Suppressor macrophage (primary cell): ENCODE data around the gene ABAT.

Experiments used
- DNase-seq, 4 experiments: peaks; one replicate each; pipeline ENCODE4 v3.0.0-alpha.2; 2020 to 2022

The ABAT gene

DNA sequence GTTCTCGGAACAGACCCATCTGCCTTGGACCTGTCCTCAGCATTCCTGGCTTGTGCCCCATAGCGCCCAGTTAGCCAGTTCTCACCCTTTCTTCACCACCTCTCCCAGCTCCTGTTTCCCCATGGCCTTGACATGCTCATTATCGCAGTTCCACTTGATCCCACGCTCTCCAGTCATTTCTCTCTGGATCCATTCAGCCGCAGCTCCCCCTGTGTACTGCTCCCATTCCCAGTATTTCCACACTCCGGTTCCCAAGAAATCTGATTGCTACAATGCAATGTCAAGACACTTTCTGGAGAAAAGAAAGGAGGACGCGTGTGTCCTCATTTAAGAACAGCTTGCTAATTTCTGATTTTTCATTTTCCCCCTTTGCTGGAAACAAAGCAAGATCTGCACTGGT lies 67.7 kb downstream of the ABAT start:
- no peak for DNase-seq

DNA sequence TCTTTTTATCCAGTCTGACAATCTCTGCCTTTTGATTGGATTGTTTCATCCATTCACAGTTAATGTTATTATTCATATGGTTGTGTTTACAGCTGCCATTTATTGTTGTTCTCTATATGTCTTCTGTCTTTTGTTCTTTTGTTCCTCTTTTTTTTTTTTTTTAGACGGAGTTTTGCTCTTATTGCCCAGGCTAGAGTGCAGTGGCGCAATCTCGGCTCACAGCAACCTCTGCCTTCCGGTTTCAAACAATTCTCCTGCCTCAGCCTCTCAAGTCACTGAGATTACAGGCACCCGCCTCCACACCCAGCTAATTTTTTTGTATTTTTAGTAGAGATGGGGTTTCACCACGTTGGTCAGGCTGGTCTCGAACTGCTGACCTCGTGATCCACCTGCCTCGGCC lies 74.5 kb downstream of the ABAT start:
- peak; percentile 37 to 66 (median 62) for DNase-seq

- peak in 2 of 4 experiments; percentile 17 to 26 for DNase-seq
These were observed 77.3 kb downstream of the ABAT start for GRCh38 chr16:8751481-8752311.

GRCh38 chr16:8752706-8753105 lies 78.3 kb downstream of the ABAT start:
- no peak for DNase-seq

DNA sequence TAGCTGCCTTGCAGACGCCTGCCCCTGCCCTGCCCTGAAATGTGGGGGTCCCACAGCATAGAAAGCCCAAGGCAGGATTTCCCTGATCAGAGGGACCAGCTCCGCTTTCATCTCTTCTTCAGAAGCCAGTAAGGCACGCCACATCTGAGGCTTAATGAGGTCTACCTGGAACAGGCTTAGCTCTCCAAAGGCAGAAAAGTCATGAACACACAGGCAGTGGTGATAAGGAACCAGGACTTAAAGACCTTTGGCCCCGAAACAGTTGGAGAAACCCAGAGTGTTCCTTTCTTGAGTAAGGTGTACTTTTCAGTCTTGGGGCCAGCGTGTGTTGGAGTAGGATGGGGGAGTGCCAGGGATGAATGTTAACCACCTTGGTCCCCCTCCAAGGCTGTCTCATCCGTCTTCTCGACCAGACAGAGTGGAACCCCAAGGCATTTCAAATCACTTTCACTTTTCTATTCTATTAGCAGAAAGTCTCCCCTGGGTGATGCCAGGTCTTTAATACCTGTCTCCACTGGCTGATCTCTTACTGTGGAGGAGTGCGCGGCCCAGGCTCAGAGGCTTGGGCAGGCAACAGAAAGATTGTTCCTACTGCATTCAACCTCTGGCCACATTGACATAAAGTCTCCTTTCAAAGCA lies 79.1 kb downstream of the ABAT start:
- DNase-seq = no peak

DNA sequence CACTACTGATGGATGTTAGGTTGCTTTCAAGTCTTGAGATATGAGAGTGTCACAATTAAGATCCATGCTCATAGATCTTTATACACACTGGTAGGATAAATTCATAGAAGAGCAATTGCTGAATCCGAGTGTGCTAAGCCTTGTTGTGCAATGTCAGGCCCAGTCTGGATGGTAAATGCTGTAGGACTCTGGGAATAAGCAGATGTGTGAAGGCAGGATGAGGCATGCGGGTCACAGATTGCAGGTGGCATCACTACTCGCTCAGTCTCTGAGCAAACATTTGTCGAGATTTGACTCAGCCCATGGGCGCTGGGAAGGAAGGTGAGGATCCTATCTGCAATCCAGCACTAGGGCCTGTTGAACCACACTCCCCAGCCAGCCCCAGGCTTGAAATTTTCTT lies 82.3 kb downstream of the ABAT start:
- DNase-seq = no peak

- no peak for DNase-seq
These were observed 83.6 kb downstream of the ABAT start for GRCh38 chr16:8758022-8758421.

DNA sequence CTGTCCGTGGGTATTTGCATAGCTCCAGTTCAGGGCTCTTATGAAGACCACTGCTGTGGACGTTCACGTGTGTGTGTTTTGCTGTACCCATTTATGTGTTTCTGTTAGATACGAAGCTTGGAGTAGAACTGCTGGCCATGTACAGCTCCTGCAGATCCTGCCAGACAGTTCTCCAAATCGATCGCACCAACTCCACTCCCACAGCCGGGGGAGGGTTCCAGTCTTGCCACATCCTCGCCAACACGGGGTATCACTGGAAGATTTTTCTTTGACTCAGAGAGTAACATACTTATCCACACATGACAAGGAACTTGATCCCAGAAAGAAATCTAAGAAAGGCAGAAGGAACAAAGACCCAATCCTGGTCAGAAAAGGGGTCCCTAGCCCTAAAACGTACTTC lies 85.6 kb downstream of the ABAT start:
- DNase-seq = peak in 3 of 4 experiments; percentile 16 to 23 (median 23)

DNA sequence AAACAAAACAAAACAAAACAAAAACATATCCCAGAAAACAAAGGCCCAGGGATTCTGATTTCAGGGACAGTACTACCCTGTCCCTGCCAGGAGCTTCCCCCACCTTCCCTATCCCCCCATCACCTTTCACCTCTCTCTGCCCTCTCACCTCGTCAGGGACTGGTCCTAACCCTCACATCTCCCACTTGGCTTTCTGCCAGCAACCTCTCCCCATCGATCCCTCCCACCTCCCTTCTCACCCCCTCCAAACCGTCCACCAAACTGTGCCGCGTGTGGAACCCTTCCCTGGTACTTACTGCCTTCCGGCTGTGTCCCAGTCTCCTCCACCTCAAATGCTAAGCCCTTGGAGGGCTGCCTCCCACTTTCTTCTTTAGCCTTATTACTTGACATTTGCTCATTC lies 86.7 kb downstream of the ABAT start:
- DNase-seq = no peak

GRCh38 chr16:8762254-8762653 lies 87.8 kb downstream of the ABAT start:
- DNase-seq = no peak

GRCh38 chr16:8763083-8763482 lies 88.7 kb downstream of the ABAT start:
- DNase-seq = no peak

GRCh38 chr16:8763899-8764298 lies 89.5 kb downstream of the ABAT start:
- DNase-seq = no peak

GRCh38 chr16:8764525-8765250 lies 90.3 kb downstream of the ABAT start:
- DNase-seq = no peak

GRCh38 chr16:8767176-8767575 lies 92.8 kb downstream of the ABAT start:
- DNase-seq = no peak

DNA sequence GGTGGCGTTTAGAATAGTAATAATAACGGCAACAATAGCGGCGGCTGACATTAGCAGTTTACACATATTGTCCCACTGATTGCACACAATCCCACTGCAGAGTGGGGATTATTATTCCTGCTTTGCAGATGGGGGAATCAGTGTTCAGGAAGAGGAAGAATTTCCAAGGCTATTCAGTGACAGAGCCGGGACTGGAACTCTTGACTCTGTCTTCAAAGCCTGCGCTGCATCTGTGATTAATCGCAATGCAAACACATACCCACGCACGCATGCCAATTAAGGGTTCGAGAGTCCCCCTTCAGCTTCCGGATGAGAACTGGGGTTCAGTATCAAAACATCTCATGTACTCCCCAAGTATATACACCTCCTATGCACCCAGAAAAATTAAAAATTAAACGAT lies 93.9 kb downstream of the ABAT start:
- DNase-seq = no peak

DNA sequence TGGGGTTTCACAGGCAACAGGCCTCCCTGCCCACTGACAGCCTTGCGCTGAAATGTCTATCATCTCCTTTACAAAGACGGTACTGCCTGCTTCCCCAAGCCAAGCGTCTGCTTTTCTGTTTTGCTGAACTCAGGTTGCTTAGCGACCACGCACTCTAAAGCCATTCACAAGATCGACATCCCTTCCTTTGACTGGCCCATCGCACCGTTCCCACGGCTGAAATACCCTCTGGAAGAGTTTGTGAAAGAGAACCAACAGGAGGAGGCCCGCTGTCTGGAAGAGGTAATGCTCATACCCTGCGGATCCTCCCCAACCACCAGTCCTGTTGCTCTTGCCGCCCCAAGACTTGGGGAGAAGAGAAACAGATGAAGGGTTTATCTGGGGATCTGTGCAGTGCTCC lies 94.3 kb downstream of the ABAT start:
- no peak for DNase-seq

GRCh38 chr16:8773537-8773936 lies 99.1 kb downstream of the ABAT start:
- no peak for DNase-seq

DNA sequence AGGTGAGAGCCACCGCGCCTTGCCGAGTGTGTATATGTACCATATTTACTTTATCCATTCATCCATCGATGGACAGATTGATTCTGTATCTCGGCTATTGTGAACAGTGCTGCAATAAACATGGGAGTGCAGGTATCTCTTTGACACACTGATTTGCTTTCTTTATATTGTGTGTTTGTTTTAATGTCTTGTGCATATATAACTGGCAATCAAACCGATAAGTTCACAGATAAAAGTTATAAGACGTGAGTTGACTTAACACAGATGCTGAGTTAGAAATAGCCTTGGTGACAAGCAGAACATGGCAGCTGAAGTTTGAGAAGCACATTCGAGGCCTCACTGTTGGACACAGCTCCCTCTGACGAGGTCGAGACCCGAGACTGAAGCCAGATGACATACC lies 99.8 kb downstream of the ABAT start:
- DNase-seq = no peak

DNA sequence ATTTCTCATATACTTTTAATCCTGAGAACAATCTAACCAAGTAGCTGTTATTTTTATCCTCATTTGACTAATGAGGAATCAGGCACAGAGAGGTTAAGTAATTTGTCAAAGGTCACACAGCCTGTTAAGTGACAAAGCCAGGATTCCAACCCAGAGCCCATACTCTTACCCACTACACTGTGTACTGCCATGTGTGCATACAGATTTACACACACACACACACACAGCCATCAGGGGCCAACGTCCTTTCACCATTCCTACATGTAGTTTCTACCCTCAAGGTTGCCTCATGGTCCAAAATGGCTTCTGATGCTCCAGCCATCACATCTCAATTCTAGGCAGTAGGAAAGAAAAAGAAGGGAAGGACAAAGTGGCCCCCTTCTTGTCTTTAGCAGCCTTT lies 100.9 kb downstream of the ABAT start:
- no peak for DNase-seq

GRCh38 chr16:8776129-8776584 lies 101.7 kb downstream of the ABAT start:
- no peak for DNase-seq

DNA sequence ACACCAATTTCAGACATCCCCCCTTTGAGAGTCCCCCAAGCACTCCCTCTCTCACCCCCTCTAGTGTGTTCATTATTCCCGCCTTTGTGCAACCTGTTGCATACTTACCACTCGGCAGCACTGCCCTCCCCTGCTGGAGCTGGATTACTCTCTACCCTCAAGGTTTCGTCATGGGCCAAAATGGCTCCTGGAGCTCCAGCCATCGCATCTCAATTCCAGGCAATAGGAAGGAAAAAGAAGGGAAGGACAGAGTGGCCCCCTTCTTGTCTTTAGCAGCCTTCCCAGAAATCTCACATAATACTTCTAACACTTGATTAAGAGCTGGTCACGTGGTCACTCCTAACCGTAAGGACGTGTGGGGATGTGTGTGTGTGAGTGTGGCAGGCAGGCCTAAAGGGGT lies 102.8 kb downstream of the ABAT start:
- no peak for DNase-seq

DNA sequence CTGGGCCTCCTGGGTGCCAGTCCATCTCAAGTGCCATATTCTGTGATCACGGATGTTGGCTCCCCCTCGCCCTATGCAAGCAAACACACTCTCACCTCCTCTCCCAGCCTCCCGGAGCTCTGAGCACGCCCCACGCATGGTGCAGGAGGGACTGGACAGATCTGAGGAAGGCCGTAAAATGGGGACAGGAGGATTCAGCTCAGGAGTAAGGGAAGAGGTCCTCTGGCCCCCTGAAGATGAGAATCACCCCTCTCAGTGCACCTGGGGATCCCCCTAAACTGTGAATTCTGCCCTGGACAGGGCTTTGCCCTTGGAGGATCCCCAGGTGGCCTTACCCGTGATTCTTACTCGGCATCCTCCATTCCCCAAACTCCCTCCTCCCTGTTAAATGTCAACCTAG lies 107.4 kb downstream of the ABAT start:
- DNase-seq = no peak

GRCh38 chr16:8782673-8783072 lies 108.3 kb downstream of the ABAT start:
- DNase-seq = no peak

DNA sequence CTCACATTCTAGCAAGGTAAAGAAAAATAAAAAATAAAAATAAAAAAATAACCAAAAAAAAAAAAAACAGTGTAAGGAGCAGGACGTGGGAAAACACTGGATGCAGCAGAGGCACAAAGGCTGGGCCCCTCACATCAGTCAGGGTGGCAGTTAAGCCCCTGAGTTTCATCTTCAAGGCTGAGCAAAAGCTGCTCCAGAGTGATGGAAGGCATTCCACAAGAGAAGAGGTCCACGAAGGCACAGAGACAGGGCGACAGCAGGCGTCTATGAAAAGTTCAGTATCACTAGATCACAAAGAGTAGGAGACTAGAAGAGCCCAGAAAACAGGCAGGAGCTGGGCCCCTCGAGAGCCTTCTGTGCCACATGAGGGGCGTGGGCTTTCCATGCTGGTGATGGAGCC lies 111.0 kb downstream of the ABAT start:
- no peak for DNase-seq
